GM18519 (cell line): ENCODE data around the gene MEX3D.

Source experiments
- ATAC-seq: cut with Tn5 transposase; IDR thresholded peaks from one replicate; pipeline ENCODE4 v1.9.1; 2021; ENCODE audit warnings: mild to moderate bottlenecking, moderate library complexity; ENCODE audit not compliant: unreplicated experiment, low FRiP score

MEX3D gene

DNA sequence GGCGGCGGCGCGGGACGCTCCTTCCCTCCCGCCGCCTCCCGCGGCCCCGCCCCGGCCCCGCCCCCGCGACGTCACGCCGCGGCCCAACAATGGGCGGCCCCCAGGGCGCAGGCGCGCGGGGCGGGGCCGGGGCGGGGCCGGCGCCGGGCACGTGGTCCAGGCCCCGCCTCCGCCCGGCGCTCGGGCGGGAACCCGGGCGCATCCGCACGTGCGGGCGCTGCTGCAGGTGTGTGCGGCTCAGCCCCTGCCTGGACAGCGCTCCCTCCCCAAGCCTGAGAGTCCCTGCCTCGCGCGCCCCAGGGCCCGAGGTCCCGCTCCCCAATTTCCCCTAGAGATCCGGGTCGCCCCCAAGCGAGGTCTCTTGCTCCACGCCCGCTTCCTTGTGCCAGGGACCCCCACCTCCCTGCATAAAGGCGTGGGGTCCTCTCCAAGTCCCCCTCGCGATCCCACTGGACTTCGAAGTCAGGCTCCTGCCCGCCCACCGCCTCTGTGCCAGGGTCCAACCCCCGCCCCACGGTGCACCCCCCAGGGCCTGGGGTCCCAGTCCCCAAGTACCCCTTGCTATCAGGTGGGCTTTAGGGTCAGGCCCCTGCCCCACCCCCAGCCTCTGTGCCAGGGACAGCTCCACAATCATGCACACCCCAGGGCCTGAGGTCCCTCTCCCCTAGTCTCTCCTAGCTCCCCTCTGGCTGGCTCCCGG is at the start of gene MEX3D:
Gene MEX3D, minus strand, starts transcription at position 6 of the 700 bp plus-strand sequence. CDS start 267 bp downstream, outside the sequence.
- no peak for ATAC-seq

DNA sequence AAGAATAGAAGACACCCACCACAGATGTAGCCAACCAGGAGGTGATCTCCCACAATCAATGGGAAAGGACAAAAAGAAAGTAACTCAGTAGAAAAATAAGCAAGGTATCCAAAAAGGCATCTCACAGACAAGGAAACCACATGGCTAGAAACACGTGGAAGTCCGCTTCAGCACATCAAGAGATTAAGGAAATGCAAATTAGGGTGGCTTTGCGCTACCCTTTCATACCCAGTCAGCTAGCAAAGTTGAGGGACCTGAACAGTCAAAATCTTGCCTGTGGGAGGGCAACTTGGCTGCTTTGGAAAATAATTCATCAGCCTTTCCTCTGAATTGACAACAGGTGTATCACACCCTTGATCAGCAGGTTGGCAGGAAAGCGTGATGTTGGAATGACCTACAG is 48.8 kb upstream of the MEX3D start:
- ATAC-seq: no peak

DNA sequence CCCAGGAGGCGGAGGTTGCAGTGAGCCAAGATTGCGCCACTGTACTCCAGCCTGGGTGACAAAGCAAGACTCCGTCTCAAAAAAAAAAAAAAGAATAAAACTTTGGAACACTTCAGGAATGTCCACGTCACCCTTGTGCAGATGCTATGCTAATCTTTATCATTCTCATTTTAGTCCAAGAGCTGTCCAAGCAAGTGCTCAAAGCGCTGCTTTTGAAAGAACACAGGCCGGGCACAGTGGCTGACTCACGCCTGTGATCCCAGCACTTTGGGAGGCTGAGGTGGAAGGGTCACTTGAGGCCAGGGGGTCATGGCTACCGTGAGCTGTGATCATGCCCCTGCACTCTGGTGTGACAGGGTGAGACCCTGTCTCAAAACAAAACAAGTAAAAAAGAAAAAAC is 48.3 kb upstream of the MEX3D start:
- ATAC-seq: no peak

DNA sequence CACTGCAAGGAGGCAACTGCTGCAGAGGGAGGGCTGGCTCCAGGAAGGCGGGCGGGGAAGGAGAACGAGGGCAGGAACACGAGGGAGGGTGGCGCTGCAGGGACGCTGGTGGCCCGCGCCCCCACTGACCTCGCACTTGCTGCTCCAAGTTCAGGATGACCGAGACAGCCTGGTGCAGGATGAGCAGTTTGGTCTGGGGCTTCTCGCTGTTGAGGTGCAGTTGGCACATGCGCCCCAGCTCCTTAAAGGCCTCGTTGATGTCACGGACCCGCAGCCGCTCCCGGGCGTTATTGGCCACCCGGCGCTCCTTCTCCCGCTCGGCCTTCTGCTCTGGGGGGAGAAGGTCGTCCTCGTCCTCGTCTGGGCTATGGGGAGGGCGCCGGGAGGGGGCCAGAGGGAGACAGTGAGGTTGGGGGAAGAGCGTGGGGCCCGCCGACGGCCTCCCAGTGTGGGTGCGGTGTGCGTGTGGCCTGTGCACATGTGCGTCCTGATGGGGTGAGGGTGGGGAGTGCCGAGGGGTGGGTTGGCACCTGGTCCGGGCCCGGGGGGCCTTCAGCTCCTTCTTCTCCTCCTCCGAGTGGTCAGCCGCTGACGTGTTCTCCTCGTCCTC is 47.1 kb upstream of the MEX3D start:
- no peak for ATAC-seq

DNA sequence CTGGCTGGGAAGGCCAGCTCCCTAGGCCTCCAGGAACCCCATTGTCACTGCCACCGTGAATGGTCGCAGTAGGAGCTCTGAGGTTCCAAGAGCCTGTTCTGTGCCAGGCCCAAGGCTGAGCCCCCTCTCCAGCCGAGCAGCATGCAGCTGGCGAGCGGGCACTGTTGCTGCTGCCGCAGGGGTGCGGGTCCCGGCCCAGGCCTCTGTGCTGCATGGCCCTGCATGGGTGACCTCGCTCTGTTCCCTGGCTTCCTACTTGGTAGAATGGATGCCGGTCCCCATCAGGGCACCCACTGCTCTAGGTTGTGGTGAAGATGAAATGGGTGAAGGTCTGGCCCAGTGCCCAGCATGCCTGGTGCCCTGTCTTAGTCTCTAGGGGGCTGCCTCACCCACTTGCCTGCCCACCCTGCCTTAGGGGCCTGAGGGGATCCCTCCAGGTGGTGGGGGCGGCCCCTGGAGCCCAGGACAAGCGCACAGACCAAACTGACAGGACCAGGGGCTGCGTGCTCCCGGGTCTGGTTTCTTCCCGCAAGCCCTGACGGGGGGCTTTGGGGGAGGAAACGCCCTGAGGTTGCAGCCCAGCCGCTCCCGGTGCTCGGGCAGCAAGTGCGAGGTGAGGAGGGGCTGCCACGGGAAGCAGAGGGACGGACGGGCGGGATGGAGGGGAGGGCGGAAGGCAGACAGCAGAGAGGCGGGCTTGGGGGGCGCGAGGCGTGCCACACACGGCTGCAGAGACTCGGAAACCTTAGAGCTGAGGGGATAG is 45.9 kb upstream of the MEX3D start:
- no peak for ATAC-seq

DNA sequence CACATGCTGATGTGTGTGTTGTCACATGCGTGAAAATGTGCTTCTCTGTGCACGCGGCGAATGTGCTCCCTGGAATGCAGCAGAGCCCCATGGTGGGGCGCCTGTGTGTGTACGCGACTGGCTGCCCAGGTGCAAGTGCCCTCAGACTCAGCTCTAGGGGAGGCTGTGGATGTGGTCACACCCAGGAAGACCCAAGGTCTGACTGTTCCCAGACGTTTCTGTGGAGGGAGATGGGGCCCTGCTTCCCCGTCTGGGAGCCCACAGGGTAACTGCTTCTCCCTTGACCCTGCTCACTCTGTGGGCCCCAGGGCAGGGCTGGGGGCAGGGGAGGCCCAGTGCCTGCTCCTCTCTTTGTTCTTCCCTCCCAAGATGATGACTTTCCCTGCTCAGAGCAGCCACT is 45.0 kb upstream of the MEX3D start:
- ATAC-seq: no peak

DNA sequence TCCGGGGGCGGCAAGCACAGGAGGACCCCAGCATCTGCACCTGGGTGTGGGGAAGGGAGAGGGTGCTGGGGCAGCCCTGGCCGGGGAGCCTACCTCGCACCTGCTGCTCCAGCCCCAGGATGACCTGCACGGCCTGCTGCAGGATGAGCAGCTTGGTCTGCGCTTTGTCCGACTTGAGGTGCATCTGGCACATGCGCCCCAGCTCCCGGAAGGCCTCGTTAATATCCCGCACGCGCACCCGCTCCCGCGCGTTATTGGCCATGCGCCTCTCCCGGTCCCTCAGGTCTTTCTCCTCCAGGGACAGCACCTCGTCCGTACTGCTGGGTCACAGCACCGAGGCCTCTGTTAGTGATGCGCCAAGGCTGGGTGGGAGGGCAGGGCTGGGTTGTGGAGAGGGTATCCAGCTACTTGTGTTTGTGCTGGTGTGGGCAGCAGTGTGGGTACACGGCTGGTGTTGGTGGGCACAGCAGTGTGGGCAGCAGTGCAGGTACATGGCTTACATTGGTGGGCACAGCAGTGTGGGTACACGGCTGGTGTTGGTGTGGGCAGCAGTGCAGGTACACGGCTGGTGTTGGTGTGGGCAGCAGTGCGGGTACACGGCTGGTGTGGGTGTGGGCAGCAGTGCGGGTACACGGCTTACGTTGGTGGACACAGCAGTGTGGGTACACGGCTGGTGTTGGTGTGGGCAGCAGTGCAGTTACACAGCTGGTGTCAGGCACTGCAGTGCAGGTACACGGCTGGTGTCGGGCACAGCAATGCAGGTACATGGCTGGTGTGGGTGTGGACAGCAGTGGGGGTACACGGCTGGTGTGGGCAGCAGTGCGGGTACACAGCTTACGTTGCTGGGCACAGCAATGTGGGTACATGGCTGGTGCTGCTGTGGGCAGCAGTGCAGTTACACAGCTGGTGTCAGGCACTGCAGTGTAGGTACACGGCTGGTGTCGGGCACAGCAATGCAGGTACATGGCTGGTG is 44.3 kb upstream of the MEX3D start:
- no peak for ATAC-seq

DNA sequence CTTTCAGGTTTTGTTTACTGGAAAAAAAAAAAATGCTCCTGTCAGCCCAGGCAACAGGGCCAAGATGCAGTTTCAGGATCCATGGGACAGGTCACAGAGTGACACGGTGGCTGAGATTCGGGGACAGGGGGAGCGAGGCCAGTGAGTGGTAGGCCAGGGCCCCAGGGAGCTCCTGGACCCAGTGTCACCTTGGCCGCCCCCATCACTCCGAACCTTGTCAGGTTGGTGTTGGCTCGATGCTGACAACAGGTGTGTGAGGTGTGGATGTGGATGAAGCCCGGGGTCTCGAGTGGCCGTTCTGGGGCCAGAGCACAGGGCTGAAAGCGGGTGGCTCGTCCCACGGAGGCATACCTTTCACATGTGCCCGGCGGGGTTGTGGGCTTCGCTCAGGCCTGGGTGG is 43.2 kb upstream of the MEX3D start:
- no peak for ATAC-seq

DNA sequence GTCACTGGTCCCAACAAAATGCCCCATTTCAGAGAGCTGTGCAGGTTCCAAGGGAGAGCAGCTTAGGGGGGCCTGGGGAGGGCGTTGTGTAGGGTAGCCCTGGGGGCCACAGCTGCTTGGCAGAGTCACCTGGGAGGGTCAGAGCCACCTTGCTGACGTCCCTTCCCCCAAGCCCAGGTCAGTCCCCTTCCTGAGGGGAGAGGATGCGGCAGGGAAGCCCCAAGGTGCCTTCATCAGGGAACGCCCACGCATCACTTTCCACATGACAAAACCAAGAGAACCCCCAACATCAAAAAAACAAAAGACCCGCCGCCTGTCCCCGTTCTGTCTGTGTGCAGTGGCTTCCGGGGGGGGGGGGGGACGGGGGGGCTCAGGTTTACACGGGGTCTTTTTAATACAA is 42.5 kb upstream of the MEX3D start:
- ATAC-seq: no peak

DNA sequence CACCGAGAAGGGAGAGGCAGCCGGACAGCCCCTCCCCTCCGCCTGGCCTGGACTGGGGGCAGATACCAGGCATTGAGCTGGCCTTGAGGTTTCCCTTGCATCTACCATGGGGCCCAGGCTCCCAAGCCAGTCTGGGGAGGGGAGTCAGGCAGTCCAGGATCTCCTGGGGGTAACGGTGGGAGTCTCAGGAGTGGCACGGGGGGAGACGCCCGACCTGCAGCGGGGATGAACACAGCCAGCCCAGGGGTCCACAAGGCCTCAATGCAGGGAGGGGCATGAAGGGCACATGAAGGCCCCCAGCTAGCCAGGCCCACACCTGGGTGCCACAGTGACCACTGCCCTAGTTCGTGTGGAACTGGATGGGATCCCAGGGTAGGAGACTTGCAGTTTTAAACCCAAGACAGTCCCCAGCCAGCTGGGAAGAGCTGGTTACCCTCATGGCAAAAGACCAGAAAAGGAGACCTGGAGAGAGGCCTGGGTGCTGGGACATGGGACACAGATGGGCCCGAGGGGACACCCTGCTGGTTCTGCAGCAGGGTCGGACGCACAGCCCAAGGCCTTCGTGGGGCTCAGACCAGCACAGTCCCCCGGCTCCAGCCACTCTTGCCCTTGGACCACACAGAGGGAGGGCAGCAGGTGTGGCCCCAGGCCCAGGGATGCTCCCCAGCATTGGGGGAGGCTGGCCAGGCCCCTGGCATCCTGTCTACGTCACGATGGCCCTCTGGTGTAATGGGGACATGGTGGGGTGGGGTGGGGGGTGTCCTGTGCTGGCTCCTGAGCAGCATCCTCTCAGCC is 41.8 kb upstream of the MEX3D start:
- ATAC-seq: no peak

DNA sequence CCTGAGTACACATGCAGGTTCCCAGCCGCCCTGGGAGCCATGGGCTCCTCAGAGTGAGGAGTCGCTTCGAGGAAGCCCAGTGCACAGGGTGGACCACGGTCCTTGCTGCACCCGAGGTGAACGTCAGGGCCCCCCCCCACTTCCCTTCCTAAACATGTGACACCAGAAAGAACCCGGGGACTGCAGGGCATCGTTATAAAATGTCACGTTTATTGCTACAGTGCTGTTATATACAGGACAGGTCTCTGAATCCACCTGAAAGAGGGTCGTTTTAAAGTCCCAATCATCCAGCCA is 40.9 kb upstream of the MEX3D start:
- ATAC-seq: no peak

DNA sequence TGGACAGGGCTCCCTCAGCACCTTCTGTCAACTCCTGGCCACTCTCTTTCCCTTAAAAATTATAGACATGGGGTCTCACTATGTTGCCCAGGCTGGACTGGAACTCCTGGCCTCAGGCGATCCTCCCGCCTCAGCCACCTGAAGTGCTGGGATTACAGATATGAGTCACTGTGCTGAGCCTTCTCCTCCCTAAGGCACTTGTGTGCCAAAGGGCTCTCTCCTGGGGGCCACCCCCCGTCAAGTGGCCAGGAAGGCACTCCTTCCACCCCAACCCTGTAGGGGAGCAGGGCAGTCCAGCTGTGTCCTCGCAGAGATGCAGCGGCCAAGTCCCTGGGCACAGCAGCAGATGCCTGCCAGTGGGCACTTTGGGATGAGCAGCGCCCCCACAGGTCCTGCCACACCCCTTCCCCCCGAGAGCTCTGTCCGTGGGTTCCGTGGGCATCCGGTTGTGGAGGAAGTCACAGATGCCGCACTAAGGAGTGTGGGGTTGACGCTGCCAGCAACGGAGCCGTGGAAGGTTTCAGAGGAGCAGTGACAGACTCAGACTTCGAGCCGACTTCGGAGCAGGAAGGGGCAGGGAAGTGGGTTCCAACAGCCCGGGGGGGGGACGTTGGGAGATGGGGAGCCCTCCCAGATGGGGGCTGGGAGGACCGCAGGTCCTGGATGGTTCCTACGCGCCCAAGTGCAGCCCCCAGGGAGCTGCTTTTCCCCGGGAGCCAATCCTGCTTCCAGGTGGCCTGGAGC is 40.4 kb upstream of the MEX3D start:
- ATAC-seq: no peak

DNA sequence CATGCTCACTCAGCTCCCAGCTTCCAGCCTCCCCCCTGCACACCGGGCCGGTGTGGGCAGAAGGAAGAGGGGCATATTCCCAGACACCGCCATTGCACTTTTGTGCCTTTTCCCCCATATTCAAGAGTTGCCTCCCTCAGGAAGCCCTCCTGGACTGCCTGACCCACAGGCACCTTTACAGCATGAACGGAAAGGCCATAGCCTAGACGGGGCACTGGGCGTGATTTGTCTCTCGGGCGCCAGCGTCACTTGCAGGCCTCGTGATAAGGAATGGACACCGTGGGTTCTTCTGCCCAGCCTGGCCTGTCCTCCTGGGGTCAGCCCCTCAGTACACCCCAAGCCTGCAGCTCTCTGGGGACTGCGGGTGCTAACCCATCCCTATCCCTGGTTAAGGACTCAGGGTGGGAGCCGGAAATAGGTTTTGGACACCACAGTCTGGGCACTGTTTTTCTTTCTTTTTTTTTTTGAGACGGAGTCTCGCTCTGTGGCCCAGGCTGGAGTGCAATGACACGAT is 38.1 kb upstream of the MEX3D start:
- ATAC-seq: no peak

DNA sequence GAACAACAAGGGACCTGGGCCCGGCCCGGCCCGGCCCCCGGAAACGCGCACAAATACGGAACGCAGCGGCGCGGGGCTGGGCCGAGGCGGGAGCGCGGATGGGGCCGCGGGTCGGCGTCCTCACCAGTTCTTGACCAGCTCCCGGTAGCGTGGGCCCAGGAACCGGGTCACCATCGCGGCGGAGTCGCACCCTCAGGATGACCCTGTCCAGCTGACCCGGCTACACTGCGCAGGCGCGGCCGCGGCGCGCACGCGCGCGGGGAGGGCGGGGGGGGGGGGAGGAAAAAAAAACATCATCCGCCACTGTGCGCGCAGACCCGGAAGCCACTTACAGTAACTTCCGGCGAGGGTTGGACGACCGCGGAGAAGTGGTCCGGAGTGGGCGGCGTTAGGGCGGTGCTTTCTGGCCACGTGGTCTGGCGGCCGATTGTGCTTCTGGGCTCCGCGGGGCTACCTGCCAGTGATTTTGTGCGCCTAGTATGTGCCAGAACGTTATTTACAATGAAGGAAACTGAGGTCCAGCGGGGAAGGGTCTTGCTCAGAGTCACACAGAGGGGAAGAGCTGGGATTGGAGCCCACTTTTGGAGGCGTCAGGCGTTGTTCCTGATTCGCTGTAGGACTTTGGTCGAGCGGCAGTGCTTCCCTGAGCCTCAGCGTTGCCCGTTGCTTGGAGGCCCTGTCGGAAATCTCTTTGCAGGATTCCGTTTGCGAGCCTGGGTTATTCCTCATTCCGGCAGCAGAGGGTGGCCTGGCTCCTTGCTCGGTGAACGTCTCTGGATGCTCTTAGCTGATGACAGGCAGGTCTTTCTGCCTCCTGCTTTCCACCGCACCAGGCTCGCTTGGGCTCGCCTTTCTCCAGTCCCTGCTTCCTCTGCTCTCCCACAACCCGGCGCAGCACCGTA is 37.4 kb upstream of the MEX3D start, which contains the start of gene UQCR11:
Gene UQCR11, minus strand, starts transcription at position 227 of the 902 bp plus-strand sequence. Its CDS starts 53 bp downstream, at position 174.
- ATAC-seq: peak; percentile 50

DNA sequence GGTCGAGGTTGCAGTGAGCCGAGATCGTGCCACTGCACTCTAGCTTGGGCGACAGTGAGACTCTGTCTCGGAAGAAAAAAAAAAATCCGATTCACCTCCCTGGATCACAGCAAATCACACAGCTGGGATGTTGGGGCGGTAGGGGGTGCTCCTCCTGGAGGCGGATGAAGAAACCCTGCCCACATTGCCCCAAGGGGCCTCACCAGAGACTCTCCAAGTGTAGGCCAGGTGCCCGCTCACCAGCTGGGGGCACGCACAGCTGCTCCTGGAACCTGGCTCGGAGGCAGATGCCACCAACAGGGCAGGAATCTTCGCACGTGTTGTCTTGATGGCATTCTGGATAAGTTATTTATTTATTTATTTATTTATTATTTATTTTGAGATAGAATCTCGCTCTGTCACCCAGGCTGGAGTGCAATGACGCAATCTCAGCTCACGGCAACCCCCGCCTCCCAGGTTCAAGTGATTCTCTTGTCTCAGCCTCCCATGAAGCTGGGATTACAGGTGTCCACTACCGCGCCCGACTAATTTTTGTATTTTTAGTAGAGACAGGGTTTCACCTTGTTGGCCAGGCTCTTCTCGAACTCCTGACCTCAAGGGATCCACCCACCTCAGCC is 34.1 kb upstream of the MEX3D start:
- no peak for ATAC-seq

DNA sequence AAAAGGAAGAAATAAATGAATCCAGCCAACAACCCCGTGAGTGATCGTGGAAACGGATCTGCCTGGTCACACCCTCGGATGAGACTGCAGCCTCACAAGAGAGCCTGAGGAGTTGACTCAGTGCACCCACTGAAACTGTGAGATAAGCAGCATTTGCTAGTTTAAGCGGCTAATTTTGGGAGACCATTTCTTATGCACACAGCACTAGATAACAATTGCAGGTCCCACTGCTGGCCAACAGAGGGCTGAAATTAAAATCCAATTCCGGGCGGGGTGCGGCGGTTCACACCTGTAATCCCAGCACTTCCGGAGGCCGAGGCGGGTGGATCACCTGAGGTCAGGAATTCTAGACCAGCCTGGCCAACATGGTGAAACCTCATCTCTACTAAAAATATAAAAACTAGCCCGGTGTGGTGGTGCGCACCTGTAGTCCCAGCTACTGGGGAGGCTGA is 33.5 kb upstream of the MEX3D start:
- ATAC-seq: no peak

DNA sequence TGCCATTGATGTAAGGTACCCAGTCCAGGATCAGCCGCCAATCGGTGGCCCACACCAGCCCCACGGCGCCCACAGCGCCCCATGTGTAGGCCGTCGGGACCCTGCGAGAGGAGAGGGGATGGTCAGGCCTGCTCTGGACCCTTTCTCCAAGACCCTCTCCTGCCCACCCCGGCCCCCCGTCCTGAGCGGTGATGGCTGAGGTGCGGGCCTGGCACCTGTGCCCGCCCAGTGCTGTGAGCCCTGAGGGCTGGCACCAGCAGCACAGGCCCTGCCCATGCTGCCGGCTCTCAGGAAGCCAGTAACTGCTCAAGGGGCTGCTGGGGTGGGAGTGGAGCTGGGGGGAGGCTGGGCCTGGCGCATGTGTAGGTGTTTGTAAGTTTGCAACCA is 31.3 kb upstream of the MEX3D start:
- ATAC-seq: no peak
